Stimulated activated CD8-positive, alpha-beta memory T cell treated with anti-CD3 and anti-CD28 coated beads, Interleukin-4, amount 100 ng/mL, for 48 hours (primary cell): Measurements from ENCODE around the gene MUCL3.
"Not testable (repeated sequence)": the region's sequence is repeated elsewhere in the genome, so short reads cannot be mapped to it uniquely, and the experiment has no call there.

Source experiments
- DNase-seq: peaks from one replicate; pipeline ENCODE4 v3.0.0-alpha.2; 2020

Gene MUCL3

GRCh38 chr6:30981942-30982772 is 41.4 kb downstream of the MUCL3 start:
- no peak for DNase-seq

GRCh38 chr6:30983439-30983838 is 42.7 kb downstream of the MUCL3 start, which contains the start of gene MUC21:
Gene MUC21, plus strand, starts transcription at chr6:30983718. Its CDS starts 241 bp downstream, at chr6:30983959.
- DNase-seq = no peak

- no peak for DNase-seq
Observed at GRCh38 chr6:30985490-30985889, 44.7 kb downstream of the MUCL3 start.

- DNase-seq = no peak
Observed at GRCh38 chr6:30987304-30987703, 46.5 kb downstream of the MUCL3 start.

- DNase-seq = no peak
Observed at GRCh38 chr6:30988209-30988825, 47.5 kb downstream of the MUCL3 start.

GRCh38 chr6:30990422-30991086 is 49.8 kb downstream of the MUCL3 start:
- no peak for DNase-seq

GRCh38 chr6:30991891-30992290 is 51.1 kb downstream of the MUCL3 start:
- no peak for DNase-seq

GRCh38 chr6:30997301-30997700 is 56.5 kb downstream of the MUCL3 start:
- DNase-seq = no peak

- no peak for DNase-seq
Observed at GRCh38 chr6:30998785-30999184, 58.0 kb downstream of the MUCL3 start.

- not testable (repeated sequence) for DNase-seq
Observed at GRCh38 chr6:31000067-31000860, 59.5 kb downstream of the MUCL3 start.

GRCh38 chr6:31001281-31001888 is 60.6 kb downstream of the MUCL3 start:
- no peak for DNase-seq

GRCh38 chr6:31002471-31002870 is 61.7 kb downstream of the MUCL3 start:
- no peak for DNase-seq
